Osteocyte (in vitro differentiated cells): Measurements from ENCODE around the gene GATA2. TPM values are rescaled to one million over a fixed set of nuclear protein-coding genes. Genes with fewer than 3 reads are reported as not detected.

Experiments
- DNase-seq: peaks from one replicate; pipeline ENCODE4 v3.0.0; 2021; ENCODE audit warnings: mixed read lengths; ENCODE audit not compliant: unreplicated experiment; ENCODE audit errors: extremely low spot score
- H3K27ac Mint-ChIP-seq: one replicate; pipeline ENCODE4 v1.8.0; 2021; ENCODE audit warnings: mild to moderate bottlenecking, mixed read lengths; ENCODE audit not compliant: unreplicated experiment
- H3K27me3 Mint-ChIP-seq: one replicate; pipeline ENCODE4 v1.8.0; 2021; ENCODE audit warnings: mixed read lengths; ENCODE audit not compliant: unreplicated experiment
- H3K36me3 Mint-ChIP-seq: one replicate; pipeline ENCODE4 v1.8.0; 2021; ENCODE audit warnings: mixed read lengths; ENCODE audit not compliant: unreplicated experiment
- H3K4me1 Mint-ChIP-seq: one replicate; pipeline ENCODE4 v1.8.0; 2021; ENCODE audit warnings: mixed read lengths; ENCODE audit not compliant: unreplicated experiment
- H3K4me3 Mint-ChIP-seq: one replicate; pipeline ENCODE4 v1.8.0; 2021; ENCODE audit warnings: mild to moderate bottlenecking, moderate library complexity, mixed read lengths; ENCODE audit not compliant: unreplicated experiment
- H3K9me3 Mint-ChIP-seq: one replicate; pipeline ENCODE4 v1.8.0; 2021; ENCODE audit warnings: mixed read lengths; ENCODE audit not compliant: unreplicated experiment
- total RNA-seq: library from RNA; stranded (reverse); gene quantifications from 2 replicates; pipeline ENCODE4 v1.2.1, GENCODE V29; 2021
- TF ChIP-seq, protein P1 (sequence below): fragments of 200-600 bp; sonication (generic); IDR thresholded peaks from 2 replicates; pipeline ENCODE4 v1.5.0; 2021; ENCODE audit warnings: antibody characterized with exemption, mild to moderate bottlenecking, moderate library complexity

GATA2 gene
- total RNA-seq, 1 donor from 2014 or later = 0.67 TPM

DNA sequence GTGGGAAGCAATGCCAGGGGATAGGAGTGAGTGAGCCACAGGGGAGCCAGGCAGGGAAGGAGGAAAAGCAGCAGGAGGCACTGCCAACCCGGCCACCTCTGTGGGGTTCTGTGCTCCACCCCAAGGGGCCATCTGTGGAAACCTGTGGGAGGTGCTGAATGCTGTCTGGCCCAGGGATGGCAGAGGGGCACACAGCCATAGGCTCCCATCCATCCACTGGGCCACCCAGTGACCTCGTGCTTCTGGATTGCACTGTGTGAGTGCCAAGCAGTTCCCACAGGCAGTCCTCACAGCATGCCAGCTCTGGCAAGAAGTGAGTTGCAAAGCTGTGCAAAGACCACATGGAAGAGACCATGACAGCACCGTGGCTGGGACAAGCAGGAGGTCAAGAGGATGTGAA, 53.8 kb downstream of the GATA2 start:
- TF ChIP-seq, protein P1, sequence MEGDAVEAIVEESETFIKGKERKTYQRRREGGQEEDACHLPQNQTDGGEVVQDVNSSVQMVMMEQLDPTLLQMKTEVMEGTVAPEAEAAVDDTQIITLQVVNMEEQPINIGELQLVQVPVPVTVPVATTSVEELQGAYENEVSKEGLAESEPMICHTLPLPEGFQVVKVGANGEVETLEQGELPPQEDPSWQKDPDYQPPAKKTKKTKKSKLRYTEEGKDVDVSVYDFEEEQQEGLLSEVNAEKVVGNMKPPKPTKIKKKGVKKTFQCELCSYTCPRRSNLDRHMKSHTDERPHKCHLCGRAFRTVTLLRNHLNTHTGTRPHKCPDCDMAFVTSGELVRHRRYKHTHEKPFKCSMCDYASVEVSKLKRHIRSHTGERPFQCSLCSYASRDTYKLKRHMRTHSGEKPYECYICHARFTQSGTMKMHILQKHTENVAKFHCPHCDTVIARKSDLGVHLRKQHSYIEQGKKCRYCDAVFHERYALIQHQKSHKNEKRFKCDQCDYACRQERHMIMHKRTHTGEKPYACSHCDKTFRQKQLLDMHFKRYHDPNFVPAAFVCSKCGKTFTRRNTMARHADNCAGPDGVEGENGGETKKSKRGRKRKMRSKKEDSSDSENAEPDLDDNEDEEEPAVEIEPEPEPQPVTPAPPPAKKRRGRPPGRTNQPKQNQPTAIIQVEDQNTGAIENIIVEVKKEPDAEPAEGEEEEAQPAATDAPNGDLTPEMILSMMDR = no peak
- DNase-seq = no peak
- peaks cover 58% of the 10 kb centered on the region for H3K27me3 Mint-ChIP-seq
- no peak overlapping the region for H3K4me3 Mint-ChIP-seq
- H3K9me3 Mint-ChIP-seq = peaks cover 5% of the 10 kb centered on the region
- no peaks in the 10 kb centered on the region for H3K36me3 Mint-ChIP-seq
- peaks cover 8% of the 10 kb centered on the region for H3K4me1 Mint-ChIP-seq
- H3K27ac Mint-ChIP-seq = no peak overlapping the region

DNA sequence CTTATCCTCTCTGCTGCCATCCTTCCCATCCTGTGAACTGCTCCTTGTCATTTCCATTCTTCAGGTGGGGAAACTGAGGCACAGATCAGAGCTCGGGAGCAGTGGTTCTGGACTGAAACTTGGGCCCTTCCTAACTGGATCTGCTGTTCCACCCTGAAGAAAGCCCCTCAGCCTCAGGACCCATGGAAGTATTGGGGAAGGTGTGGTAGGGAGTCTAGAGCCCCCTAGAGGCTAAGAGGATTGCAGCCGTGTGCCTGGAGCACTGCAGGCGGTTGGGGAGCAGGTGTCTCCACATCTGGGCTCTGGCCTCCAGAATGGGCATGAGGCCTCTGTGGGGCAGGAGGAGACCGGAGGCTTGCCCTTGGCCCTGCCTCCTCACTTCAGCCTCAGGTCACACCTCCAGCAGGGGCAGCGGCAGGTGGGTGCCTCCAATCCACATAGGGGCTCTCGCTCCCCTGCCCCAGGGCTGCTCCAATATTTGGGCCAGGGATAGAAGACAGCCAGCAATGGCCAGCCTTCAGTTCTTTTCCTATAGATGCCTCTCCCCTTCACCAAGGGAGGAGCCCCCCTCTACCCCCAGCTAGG, 54.4 kb downstream of the GATA2 start:
- TF ChIP-seq, protein P1 = peak; percentile 32
- Mint-ChIP-seq H3K9me3 (peaks cover 5% of the 10 kb centered on the region), H3K27me3 (peaks cover 57% of the 10 kb centered on the region), H3K4me1 (peaks cover 10% of the 10 kb centered on the region), H3K27ac (no peak overlapping the region), H3K36me3 (no peaks in the 10 kb centered on the region), H3K4me3 (no peak overlapping the region)
- no peak for DNase-seq

DNA sequence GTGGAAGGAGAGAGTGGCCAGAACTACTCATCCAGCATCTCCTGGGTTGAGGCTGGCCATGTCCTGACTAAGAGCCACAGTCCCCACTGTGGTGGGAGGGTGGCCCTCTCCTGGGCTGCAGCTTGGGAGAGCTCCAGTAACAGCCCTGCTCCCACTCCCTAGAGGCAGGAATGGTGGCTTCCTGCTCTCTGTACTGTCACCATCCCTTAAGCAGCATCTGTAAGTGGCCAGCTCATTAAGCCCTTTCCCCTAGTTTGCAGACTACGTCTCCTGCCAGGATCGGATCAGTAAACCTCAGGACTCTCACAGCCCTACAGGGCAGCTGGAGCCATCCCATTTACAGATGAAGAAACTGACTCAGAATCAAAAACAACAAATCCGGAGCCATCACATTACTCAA, 56.8 kb downstream of the GATA2 start:
- H3K27me3 Mint-ChIP-seq = peaks cover 62% of the 10 kb centered on the region
- H3K36me3 Mint-ChIP-seq = no peaks in the 10 kb centered on the region
- H3K9me3 Mint-ChIP-seq = peaks cover 5% of the 10 kb centered on the region
- TF ChIP-seq, protein P1 = no peak
- DNase-seq = no peak
- H3K4me3 Mint-ChIP-seq = no peak overlapping the region
- no peak overlapping the region for H3K27ac Mint-ChIP-seq
- peaks cover 20% of the 10 kb centered on the region for H3K4me1 Mint-ChIP-seq

GRCh38 chr3:128435561-128435960, 57.4 kb downstream of the GATA2 start:
- DNase-seq = no peak
- TF ChIP-seq, protein P1 = no peak
- peaks cover 66% of the 10 kb centered on the region for H3K27me3 Mint-ChIP-seq
- no peak overlapping the region for H3K4me3 Mint-ChIP-seq
- H3K27ac Mint-ChIP-seq = no peak overlapping the region
- peaks cover 21% of the 10 kb centered on the region for H3K4me1 Mint-ChIP-seq
- peaks cover 5% of the 10 kb centered on the region for H3K9me3 Mint-ChIP-seq
- H3K36me3 Mint-ChIP-seq = no peaks in the 10 kb centered on the region

DNA sequence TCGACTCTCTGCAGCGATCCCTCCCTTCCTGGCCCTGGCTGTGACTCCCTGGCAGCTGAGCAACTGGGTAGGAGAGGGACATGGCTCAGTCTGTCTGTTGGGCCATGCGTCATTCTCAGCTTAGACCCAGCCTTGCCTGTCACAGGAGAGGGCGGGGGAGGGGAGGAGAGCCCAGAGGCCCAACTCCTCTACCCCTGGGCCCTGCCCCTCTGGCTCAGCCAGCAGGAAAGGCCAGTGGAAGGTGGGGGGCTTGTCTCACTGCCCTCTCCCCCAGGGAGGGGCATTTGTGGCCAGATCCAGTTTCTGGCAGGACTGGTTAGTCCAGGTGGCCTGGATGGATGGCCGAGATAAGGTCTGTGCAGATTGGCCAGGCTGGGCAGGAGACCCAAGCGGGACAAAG, 57.9 kb downstream of the GATA2 start:
- H3K27ac Mint-ChIP-seq = no peak overlapping the region
- peaks cover 66% of the 10 kb centered on the region for H3K27me3 Mint-ChIP-seq
- H3K36me3 Mint-ChIP-seq = no peaks in the 10 kb centered on the region

More for the DNA sequence above, 57.9 kb downstream of the GATA2 start:
- Mint-ChIP-seq H3K4me3 (no peak overlapping the region), H3K9me3 (peaks cover 5% of the 10 kb centered on the region), H3K4me1 (peaks cover 26% of the 10 kb centered on the region)
- no peak for DNase-seq
- TF ChIP-seq, protein P1 = no peak
